Measurements from ENCODE around the gene BMPR1B.

DNA sequence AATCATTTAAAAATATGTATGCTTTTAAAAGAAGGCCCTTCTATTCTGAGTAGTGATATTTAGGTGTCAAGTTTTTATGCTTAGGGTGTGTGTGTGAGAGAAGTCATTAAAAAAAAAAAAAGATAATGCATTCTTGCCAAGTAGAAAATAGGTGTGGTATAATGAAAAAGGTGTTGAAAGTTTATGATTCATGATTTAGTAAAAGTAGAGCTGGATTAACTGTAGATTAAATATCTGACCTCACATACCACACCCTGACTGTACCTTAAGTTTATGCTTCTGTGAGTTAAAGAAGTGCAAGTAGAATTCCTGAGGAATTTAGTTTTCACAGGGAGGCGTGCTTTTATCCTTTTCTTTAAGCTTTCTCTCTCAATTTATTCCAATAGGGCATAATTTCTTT lies 71.1 kb downstream of the BMPR1B start:
- no peak for TF ChIP-seq EZH2 (IDR thresholded peaks at IDR 0.05; ENCODE audit: low read length, unreplicated experiment)
- TF ChIP-seq, protein P1, sequence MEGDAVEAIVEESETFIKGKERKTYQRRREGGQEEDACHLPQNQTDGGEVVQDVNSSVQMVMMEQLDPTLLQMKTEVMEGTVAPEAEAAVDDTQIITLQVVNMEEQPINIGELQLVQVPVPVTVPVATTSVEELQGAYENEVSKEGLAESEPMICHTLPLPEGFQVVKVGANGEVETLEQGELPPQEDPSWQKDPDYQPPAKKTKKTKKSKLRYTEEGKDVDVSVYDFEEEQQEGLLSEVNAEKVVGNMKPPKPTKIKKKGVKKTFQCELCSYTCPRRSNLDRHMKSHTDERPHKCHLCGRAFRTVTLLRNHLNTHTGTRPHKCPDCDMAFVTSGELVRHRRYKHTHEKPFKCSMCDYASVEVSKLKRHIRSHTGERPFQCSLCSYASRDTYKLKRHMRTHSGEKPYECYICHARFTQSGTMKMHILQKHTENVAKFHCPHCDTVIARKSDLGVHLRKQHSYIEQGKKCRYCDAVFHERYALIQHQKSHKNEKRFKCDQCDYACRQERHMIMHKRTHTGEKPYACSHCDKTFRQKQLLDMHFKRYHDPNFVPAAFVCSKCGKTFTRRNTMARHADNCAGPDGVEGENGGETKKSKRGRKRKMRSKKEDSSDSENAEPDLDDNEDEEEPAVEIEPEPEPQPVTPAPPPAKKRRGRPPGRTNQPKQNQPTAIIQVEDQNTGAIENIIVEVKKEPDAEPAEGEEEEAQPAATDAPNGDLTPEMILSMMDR (conservative IDR thresholded peaks at IDR 0.05; ENCODE audit: low read depth, low read length), result no peak

Measured in PC-3 (cell line).